22Rv1 (cell line): ENCODE data around the gene KRT86.

Source experiments
- CTCF ChIP-seq: fragments of 450-650 bp; IDR thresholded peaks from 2 replicates; pipeline ENCODE4 v1.5.1; 2017; ENCODE audit warnings: mild to moderate bottlenecking
- ZFX ChIP-seq: fragments of 450-650 bp; IDR thresholded peaks from 2 replicates; pipeline ENCODE4 v1.6.1; 2017; ENCODE audit warnings: antibody characterized with exemption, borderline replicate concordance

GRCh38 chr12:52334185-52334584 lies 59.7 kb downstream of the KRT86 start:
- TF ChIP-seq CTCF (no peak), ZFX (no peak)
